Liver (tissue), 9 donors: ENCODE data around the gene TRDN. TPM values are rescaled to one million over a fixed set of nuclear protein-coding genes. Genes with fewer than 3 reads are reported as not detected.

Source experiments
- DNase-seq: peaks from one replicate; pipeline ENCODE4 v3.0.0-alpha.2; 2017; ENCODE audit warnings: low spot score
- H3K27ac ChIP-seq, 2 donors: one replicate each; pipeline ENCODE4 v1.7.0; 2013; ENCODE audit warnings: inconsistent platforms in 2 of 2, low read length in 2 of 2, control low read depth in 1 of 2, low read depth in 1 of 2, mild to moderate bottlenecking in 1 of 2
- H3K27me3 ChIP-seq, 4 donors: one replicate each; pipeline versions ENCODE4 v1.6.1 to v1.7.0; 2013; ENCODE audit warnings: low read length in 3 of 4, inconsistent platforms in 1 of 4, mild to moderate bottlenecking in 1 of 4, moderate library complexity in 1 of 4; ENCODE audit not compliant: control insufficient read depth in 4 of 4, insufficient read depth in 4 of 4
- H3K36me3 ChIP-seq, 4 donors: one replicate each; pipeline versions ENCODE4 v1.6.1 to v1.7.0; 2013; ENCODE audit warnings: low read length in 3 of 4, mild to moderate bottlenecking in 3 of 4, low read depth in 1 of 4, moderate library complexity in 1 of 4; ENCODE audit not compliant: control insufficient read depth in 4 of 4, insufficient read depth in 3 of 4
- H3K4me1 ChIP-seq, 4 donors: one replicate each; pipeline versions ENCODE4 v1.6.1 to v1.7.0; 2013; ENCODE audit warnings: low read length in 3 of 4, mild to moderate bottlenecking in 3 of 4, moderate library complexity in 1 of 4; ENCODE audit not compliant: control insufficient read depth in 4 of 4, insufficient read depth in 4 of 4
- H3K4me3 ChIP-seq, 3 donors: one replicate each; pipeline versions ENCODE4 v1.6.1 to v1.7.0; 2013; ENCODE audit warnings: low read length in 3 of 3, control low read depth in 1 of 3, low read depth in 1 of 3, mild to moderate bottlenecking in 1 of 3
- H3K9ac ChIP-seq, 2 donors: one replicate each; pipeline ENCODE4 v1.7.0; 2013; ENCODE audit warnings: low read length in 2 of 2, mild to moderate bottlenecking in 2 of 2, moderate library complexity in 2 of 2, control low read depth in 1 of 2, low read depth in 1 of 2
- H3K9me3 ChIP-seq, 4 donors: one replicate each; pipeline versions ENCODE4 v1.6.1 to v1.7.0; 2013; ENCODE audit warnings: low read length in 3 of 4; ENCODE audit not compliant: control insufficient read depth in 4 of 4
- CTCF ChIP-seq: fragments of 150-350 bp; IDR thresholded peaks from 2 replicates; pipeline ENCODE4 v1.5.1; 2017; ENCODE audit warnings: improper control_type of control experiment, low read depth, low read length; ENCODE audit not compliant: missing input control
- EGR1 ChIP-seq, 2 donors: IDR thresholded peaks; 2 replicates each; pipeline ENCODE4 v1.6.1; 2016 to 2018; ENCODE audit warnings: antibody characterized with exemption in 2 of 2, low read depth in 2 of 2
- FOXA1 ChIP-seq: IDR thresholded peaks from 2 replicates; pipeline ENCODE4 v1.6.1; 2016; ENCODE audit warnings: antibody characterized with exemption
- GABPA ChIP-seq, 2 donors: IDR thresholded peaks in 1 of 2; conservative IDR thresholded peaks in 1 of 2; 2 replicates each; pipeline ENCODE4 v1.6.1; 2016; ENCODE audit warnings: antibody characterized with exemption in 2 of 2, mild to moderate bottlenecking in 1 of 2, moderate library complexity in 1 of 2
- HNF4A ChIP-seq, 2 donors: conservative IDR thresholded peaks; 2 replicates each; pipeline ENCODE4 v1.6.1; 2016; ENCODE audit warnings: antibody characterized with exemption in 2 of 2, mild to moderate bottlenecking in 2 of 2
- HNF4G ChIP-seq: IDR thresholded peaks from 2 replicates; pipeline ENCODE4 v1.6.1; 2016; ENCODE audit warnings: antibody characterized with exemption
- NR2F2 ChIP-seq: IDR thresholded peaks from 2 replicates; pipeline ENCODE4 v1.6.1; 2016; ENCODE audit warnings: antibody characterized with exemption
- RAD21 ChIP-seq, 2 donors: IDR thresholded peaks; 2 replicates each; pipeline ENCODE4 v1.6.1; 2016; ENCODE audit warnings: antibody characterized with exemption in 2 of 2, mild to moderate bottlenecking in 2 of 2
- REST ChIP-seq: IDR thresholded peaks from 2 replicates; pipeline ENCODE4 v1.6.1; 2016; ENCODE audit warnings: antibody characterized with exemption, mild to moderate bottlenecking
- RXRA ChIP-seq, 2 donors: IDR thresholded peaks; 2 replicates each; pipeline ENCODE4 v1.6.1; 2017 to 2018; ENCODE audit warnings: antibody characterized with exemption in 2 of 2, mild to moderate bottlenecking in 1 of 2
- SP1 ChIP-seq: IDR thresholded peaks from 2 replicates; pipeline ENCODE4 v1.6.1; 2018; ENCODE audit warnings: antibody characterized with exemption, mild to moderate bottlenecking
- ZBTB33 ChIP-seq: IDR thresholded peaks from 2 replicates; pipeline ENCODE4 v1.6.1; 2016; ENCODE audit warnings: antibody characterized with exemption
- WGBS: extraction: QIAGEN DNeasy Blood & Tissue Kit; methylation state at CpG from one replicate; pipeline ENCODE4 v1.1.7; 2013; 5-methylcytosine and 5-hydroxymethylcytosine counted together
- polyA plus RNA-seq, 2 donors: library from polyadenylated mRNA; stranded (reverse) in 1 of 2; unstranded in 1 of 2; fragments of 200-250 nt in 1 of 2; fragments of >200 nt in 1 of 2; fragmentation: Nextera tagmentation in 1 of 2; extraction: Ambion mirVana in 1 of 2; gene quantifications; one replicate each; pipeline versions ENCODE4 v1.2.1 to v1.2.3, GENCODE V29; 2013 to 2015
- total RNA-seq, 2 donors: library from RNA; depleted of rRNA; stranded (reverse); fragments of >200 nt; gene quantifications; one replicate each; pipeline ENCODE4 v1.2.3, GENCODE V29; 2014
- TF ChIP-seq, protein P1 (sequence below): IDR thresholded peaks from 2 replicates; pipeline ENCODE4 v1.6.1; 2016; ENCODE audit warnings: antibody characterized with exemption
- TF ChIP-seq, protein P2 (sequence below): IDR thresholded peaks from 2 replicates; pipeline ENCODE4 v1.6.1; 2016; ENCODE audit warnings: antibody characterized with exemption
- donor health status: healthy.
- donor health status: healthy.
- donor health status: healthy.
- donor health status: healthy.
- donor health status: healthy.

Gene TRDN
- total and polyA plus RNA-seq, 4 donors = 0.08 to 0.79 TPM; not detected in 2

DNA sequence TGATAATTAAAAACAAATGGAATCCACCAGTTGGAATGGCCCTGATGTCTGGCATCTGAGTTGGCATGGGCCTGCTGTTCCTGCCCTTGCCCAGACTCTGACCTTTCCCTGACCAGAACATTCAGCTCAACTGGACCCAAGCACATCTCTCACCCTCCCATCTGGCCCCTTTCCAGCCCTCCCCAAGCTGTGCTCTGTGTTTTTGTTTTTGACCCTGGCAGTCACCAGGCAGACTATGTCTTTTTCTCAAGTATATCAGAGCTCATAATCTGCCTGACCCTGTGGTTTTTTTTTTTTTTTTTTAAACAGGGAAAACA lies 117.6 kb downstream of the TRDN start (continued):
- no peak for TF ChIP-seq REST
- TF ChIP-seq, protein P1, sequence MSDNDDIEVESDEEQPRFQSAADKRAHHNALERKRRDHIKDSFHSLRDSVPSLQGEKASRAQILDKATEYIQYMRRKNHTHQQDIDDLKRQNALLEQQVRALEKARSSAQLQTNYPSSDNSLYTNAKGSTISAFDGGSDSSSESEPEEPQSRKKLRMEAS = no peak
- TF ChIP-seq SP1 = no peak

DNA sequence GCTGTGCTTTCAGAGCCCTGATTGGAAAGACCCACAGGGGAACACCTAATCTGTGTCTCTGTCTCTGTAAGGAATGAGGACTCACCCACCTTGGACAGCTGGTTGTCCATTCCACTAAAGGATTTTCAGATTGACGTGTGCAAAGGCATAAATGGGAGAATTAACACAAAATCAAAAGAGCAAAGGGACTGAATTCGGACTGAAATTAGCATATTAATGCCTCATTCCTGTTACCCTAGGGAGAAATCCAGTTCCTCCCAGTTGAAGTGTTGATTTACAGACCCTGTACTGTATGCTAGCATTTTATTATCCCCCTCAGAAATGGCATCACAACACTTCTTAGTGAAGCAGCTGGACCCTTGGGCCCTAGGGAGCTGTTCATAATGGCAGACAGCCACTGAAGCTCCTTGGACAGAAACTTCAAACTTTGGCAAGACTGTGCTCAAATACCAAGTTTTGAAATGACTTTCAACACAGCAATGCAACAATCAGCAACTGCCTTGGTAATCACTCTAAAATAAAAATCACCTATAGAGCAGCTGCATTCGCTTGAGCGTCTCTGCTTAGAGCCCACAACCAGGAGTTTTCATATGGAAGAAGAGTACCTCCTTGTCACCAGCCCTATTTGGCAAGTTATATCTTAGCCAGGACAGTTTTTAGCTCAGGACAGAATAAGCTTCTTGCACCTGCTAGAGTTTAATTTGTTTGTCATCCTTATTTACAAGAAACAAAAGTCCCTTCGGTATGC lies 118.1 kb downstream of the TRDN start:
- Histone ChIP-seq H3K36me3 (no peaks in the 10 kb centered on the region), H3K9ac (no peak overlapping the region), H3K4me1 (no peaks in the 10 kb centered on the region), H3K9me3 (no peaks in the 10 kb centered on the region), H3K27me3 (no peaks in the 10 kb centered on the region), H3K27ac (no peak overlapping the region), H3K4me3 (no peak overlapping the region)
- 71% methylated on average over 5 of the region's 5 CpGs for WGBS
- TF ChIP-seq FOXA1 (no peak), HNF4A (conservative IDR thresholded peaks at IDR 0.05) (no peak), NR2F2 (no peak), RXRA (IDR thresholded peaks at IDR 0.05) (no peak), CTCF (no peak), SP1 (no peak), ZBTB33 (no peak), RAD21 (IDR thresholded peaks at IDR 0.05) (no peak), EGR1 (IDR thresholded peaks at IDR 0.05; ENCODE audit: low read depth in 2 of 2) (no peak), HNF4G (no peak), REST (no peak), GABPA (IDR thresholded peaks at IDR 0.05 in 1 of 2, conservative IDR thresholded peaks at IDR 0.05 in 1 of 2) (no peak)
- TF ChIP-seq, protein P2, sequence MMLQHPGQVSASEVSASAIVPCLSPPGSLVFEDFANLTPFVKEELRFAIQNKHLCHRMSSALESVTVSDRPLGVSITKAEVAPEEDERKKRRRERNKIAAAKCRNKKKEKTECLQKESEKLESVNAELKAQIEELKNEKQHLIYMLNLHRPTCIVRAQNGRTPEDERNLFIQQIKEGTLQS = no peak
- TF ChIP-seq, protein P1 = no peak
- DNase-seq = no peak
